ENCODE data around the gene ACTR3.

ACTR3 gene

DNA sequence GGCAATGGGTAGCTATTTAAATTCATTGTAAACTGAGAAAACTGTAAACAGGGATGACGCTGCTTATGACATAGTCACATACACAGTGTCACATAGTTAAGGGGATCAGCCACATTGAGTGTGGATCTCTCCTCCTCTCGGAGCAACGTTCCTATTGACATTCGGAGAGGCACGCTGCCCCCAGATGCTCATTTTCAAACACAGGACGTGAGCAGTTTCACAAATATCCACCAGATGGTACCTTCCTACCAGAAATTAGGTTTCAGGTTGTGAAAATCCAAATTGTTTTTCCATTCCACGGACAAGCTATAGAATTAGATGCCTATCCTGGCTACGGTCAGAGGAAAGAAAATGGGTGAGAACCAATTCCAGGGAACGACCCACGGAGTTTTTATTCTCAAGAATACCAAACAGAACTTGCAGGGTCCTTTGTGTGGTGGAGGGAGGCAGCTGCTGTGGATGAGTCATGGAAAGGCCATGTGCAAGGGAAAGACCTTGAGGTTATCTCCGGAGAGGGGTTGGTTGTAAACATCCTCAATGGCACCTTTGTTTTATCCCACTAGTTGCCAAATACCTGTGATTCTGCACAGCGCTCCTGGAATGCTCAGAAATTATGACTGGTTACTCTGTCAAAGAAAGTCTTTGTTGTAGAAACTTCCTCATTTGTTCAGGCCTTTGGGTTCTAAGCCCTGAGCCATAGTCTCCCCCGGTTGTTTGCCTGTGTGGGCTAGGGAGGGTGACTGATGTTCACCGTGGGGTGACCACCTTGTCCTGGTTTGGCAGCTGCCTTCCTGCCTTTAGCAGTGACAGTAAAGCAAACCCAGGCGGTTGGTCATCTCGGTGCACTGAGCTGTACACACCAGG is 88.0 kb downstream of the ACTR3 start:
- H3K36me3 ChIP-seq (ENCODE audit: control insufficient read depth, insufficient read depth, low read length): peaks cover 12% of the 10 kb centered on the region
- no peak overlapping the region for H3K4me3 ChIP-seq (replicated peaks; ENCODE audit: low read depth, low read length)
- H3K27me3 ChIP-seq (replicated peaks; ENCODE audit: control insufficient read depth, insufficient read depth, low read length): no peaks in the 10 kb centered on the region
- no peak for TF ChIP-seq CTCF (IDR thresholded peaks at IDR 0.05; ENCODE audit: insufficient read depth, low read length, poor library complexity, severe bottlenecking)
- DNase-seq (ENCODE audit: extremely low read depth, insufficient read length): no peak

DNA sequence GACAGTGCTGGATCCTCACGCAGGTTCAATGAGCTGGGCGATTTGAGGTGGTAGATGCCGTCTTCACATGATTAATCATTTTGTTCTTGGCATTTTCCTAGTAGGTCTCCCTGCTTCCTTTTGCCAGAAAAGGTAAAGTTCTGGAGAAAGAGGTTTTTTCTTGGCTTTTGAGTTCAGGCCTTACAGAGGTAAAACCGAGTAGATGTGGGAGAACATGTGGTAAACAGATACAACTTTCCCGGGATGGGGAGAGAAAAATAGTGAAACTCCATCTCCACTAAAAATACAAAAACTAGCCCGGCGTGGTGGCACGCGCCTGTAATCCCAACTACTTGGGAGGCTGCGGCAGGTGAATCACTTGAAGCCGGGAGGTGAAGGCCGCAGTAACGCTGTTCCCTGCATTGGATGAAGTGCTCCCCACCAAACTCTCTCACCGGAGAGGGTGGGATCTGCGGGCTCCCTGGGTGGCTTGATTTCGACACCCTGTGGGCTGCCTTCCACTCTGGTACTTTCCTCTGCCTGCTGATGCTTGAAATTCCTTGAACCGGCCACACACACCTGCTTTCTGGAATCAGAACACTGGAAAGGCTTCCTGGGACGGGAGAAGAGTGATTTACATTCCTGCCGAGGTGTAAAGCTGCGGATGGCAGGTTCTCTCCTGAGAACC is 88.8 kb downstream of the ACTR3 start:
- TF ChIP-seq CTCF (IDR thresholded peaks at IDR 0.05; ENCODE audit: insufficient read depth, low read length, poor library complexity, severe bottlenecking): no peak
- Histone ChIP-seq H3K27me3 (replicated peaks; ENCODE audit: control insufficient read depth, insufficient read depth, low read length) (no peaks in the 10 kb centered on the region), H3K4me3 (replicated peaks; ENCODE audit: low read depth, low read length) (no peak overlapping the region), H3K36me3 (ENCODE audit: control insufficient read depth, insufficient read depth, low read length) (peaks cover 12% of the 10 kb centered on the region)
- no peak for DNase-seq (ENCODE audit: extremely low read depth, insufficient read length)

- Histone ChIP-seq H3K36me3 (ENCODE audit: control insufficient read depth, insufficient read depth, low read length) (peaks cover 10% of the 10 kb centered on the region), H3K27me3 (replicated peaks; ENCODE audit: control insufficient read depth, insufficient read depth, low read length) (no peaks in the 10 kb centered on the region), H3K4me3 (replicated peaks; ENCODE audit: low read depth, low read length) (no peak overlapping the region)
- TF ChIP-seq CTCF (IDR thresholded peaks at IDR 0.05; ENCODE audit: insufficient read depth, low read length, poor library complexity, severe bottlenecking): peak; percentile 65
- DNase-seq (ENCODE audit: extremely low read depth, insufficient read length): peak; percentile 69
These were observed 89.6 kb downstream of the ACTR3 start for GRCh38 chr2:113979191-113980128.

GRCh38 chr2:113980946-113981345 is 91.1 kb downstream of the ACTR3 start:
- DNase-seq (ENCODE audit: extremely low read depth, insufficient read length): no peak
- Histone ChIP-seq H3K4me3 (replicated peaks; ENCODE audit: low read depth, low read length) (no peak overlapping the region), H3K36me3 (ENCODE audit: control insufficient read depth, insufficient read depth, low read length) (peaks cover 3% of the 10 kb centered on the region), H3K27me3 (replicated peaks; ENCODE audit: control insufficient read depth, insufficient read depth, low read length) (no peaks in the 10 kb centered on the region)
- TF ChIP-seq CTCF (IDR thresholded peaks at IDR 0.05; ENCODE audit: insufficient read depth, low read length, poor library complexity, severe bottlenecking): no peak

GRCh38 chr2:113981404-113982134 is 91.7 kb downstream of the ACTR3 start:
- TF ChIP-seq CTCF (IDR thresholded peaks at IDR 0.05; ENCODE audit: insufficient read depth, low read length, poor library complexity, severe bottlenecking): no peak
- peaks cover 2% of the 10 kb centered on the region for H3K36me3 ChIP-seq (ENCODE audit: control insufficient read depth, insufficient read depth, low read length)
- no peaks in the 10 kb centered on the region for H3K27me3 ChIP-seq (replicated peaks; ENCODE audit: control insufficient read depth, insufficient read depth, low read length)
- no peak overlapping the region for H3K4me3 ChIP-seq (replicated peaks; ENCODE audit: low read depth, low read length)
- DNase-seq (ENCODE audit: extremely low read depth, insufficient read length): no peak

All from GM06990 (cell line).